K562 (cell line): ENCODE results near the gene MCM9. TPM values are rescaled to one million over a fixed set of nuclear protein-coding genes. Genes with fewer than 3 reads are reported as not detected.
A peak's percentile ranks its signal among the peaks of the same experiment; 100 is the strongest.

Experiments used
- BRD4 ChIP-seq: fragments of 200-600 bp; sonication (generic); IDR thresholded peaks from 2 replicates; pipeline ENCODE4 v1.6.1; 2017; ENCODE audit warnings: inconsistent platforms
- C11orf30 ChIP-seq: fragments of 450-650 bp; IDR thresholded peaks from 2 replicates; pipeline ENCODE4 v1.6.1; 2016; ENCODE audit warnings: low read depth, mild to moderate bottlenecking
- CSDE1 ChIP-seq, 2 experiments: fragments of 450-650 bp; IDR thresholded peaks; 2 replicates each; pipeline ENCODE4 v1.6.1; 2016; ENCODE audit warnings: mild to moderate bottlenecking in 1 of 2
- CUX1 ChIP-seq: fragments of 200-800 bp; sonication (Bioruptor generic); IDR thresholded peaks from 2 replicates; pipeline ENCODE4 v1.6.1; 2016; ENCODE audit warnings: missing genetic modification characterization, missing compliant biosample characterization
- GATA2 ChIP-seq: sonication (generic); formaldehyde crosslinking; IDR thresholded peaks from 2 replicates; pipeline ENCODE4 v1.4.0; 2020; ENCODE audit warnings: mild to moderate bottlenecking, missing genetic modification reagents
- HES1 ChIP-seq: fragments of 450-650 bp; IDR thresholded peaks from 2 replicates; pipeline ENCODE4 v1.6.1; 2016; ENCODE audit warnings: low read depth, mild to moderate bottlenecking, moderate library complexity
- HSF4 ChIP-seq: fragments of 250-450 bp; sonication (Bioruptor Pico); IDR thresholded peaks from 2 replicates; pipeline ENCODE4 v2.1.2; 2022; ENCODE audit warnings: mild to moderate bottlenecking, moderate library complexity, borderline replicate concordance
- IRF2 ChIP-seq: sonication (generic); formaldehyde crosslinking; IDR thresholded peaks from 2 replicates; pipeline ENCODE4 v1.8.1; 2022; ENCODE audit warnings: mild to moderate bottlenecking, missing genetic modification reagents
- MAFF ChIP-seq: IDR thresholded peaks from 2 replicates; pipeline ENCODE4 v1.6.1; 2012; ENCODE audit warnings: low read length, improper control_type of control experiment
- POLR2AphosphoS5 ChIP-seq: IDR thresholded peaks from 2 replicates; pipeline ENCODE4 v1.6.1; 2011; ENCODE audit warnings: mild to moderate bottlenecking, low read depth, low read length, moderate library complexity; ENCODE audit not compliant: control insufficient read depth, insufficient read depth
- RERE ChIP-seq: sonication (generic); formaldehyde crosslinking; IDR thresholded peaks from 2 replicates; pipeline ENCODE4 v1.8.0; 2023; ENCODE audit warnings: missing genetic modification reagents, mild to moderate bottlenecking, borderline replicate concordance
- SNRNP70 ChIP-seq: fragments of 200-400 bp; formaldehyde crosslinking; optimal IDR thresholded peaks from 2 replicates; pipeline ENCODE3; 2017; ENCODE audit warnings: low read depth, low read length
- USF2 ChIP-seq: sonication (generic); formaldehyde crosslinking; IDR thresholded peaks from 2 replicates; pipeline ENCODE4 v1.5.0; 2020; ENCODE audit warnings: missing genetic modification reagents
- YBX1 ChIP-seq: fragments of 450-650 bp; IDR thresholded peaks from 2 replicates; pipeline ENCODE4 v1.7.1; 2016; ENCODE audit warnings: mild to moderate bottlenecking
- ZNF408 ChIP-seq: fragments of 250-450 bp; sonication (Bioruptor Pico); IDR thresholded peaks from 2 replicates; pipeline ENCODE4 v1.4.0; 2020; ENCODE audit warnings: low read depth, mild to moderate bottlenecking, moderate library complexity
- ZNF431 ChIP-seq: sonication (generic); formaldehyde crosslinking; IDR thresholded peaks from 2 replicates; pipeline ENCODE4 v1.8.0; 2022; ENCODE audit warnings: mild to moderate bottlenecking, missing genetic modification reagents
- ZNF584 ChIP-seq: fragments of 200-800 bp; sonication (Bioruptor generic); IDR thresholded peaks from 2 replicates; pipeline ENCODE4 v1.6.1; 2016; ENCODE audit warnings: low read depth, mild to moderate bottlenecking, missing genetic modification characterization, missing compliant biosample characterization
- ZNF785 ChIP-seq: fragments of 250-450 bp; sonication (Bioruptor Pico); IDR thresholded peaks from 2 replicates; pipeline ENCODE4 v1.4.0; 2020; ENCODE audit warnings: mild to moderate bottlenecking
- polyA plus RNA-seq, 8 experiments: library from polyadenylated mRNA; depleted of rRNA in 4 of 8; stranded (reverse) in 5 of 8; unstranded in 3 of 8; fragments of >200 nt; fragmentation: Nextera tagmentation in 2 of 8; fragmentation: Illumina TruSeq in 1 of 8; extraction: Ambion mirVana in 2 of 8; extraction: Trizol in 1 of 8; gene quantifications; 2 replicates each; pipeline versions ENCODE4 v1.2.1 to v1.2.3, GENCODE V29; 2011 to 2014; ENCODE audit warnings: inconsistent platforms in 1 of 8, missing spikeins in 1 of 8
- total RNA-seq, 7 experiments: library from RNA; depleted of rRNA in 6 of 7; stranded (reverse); fragments of >200 nt in 6 of 7; fragmentation: Illumina TruSeq in 2 of 7; extraction: Trizol in 2 of 7; gene quantifications; 2 replicates each; pipeline versions ENCODE4 v1.2.1 to v1.2.3, GENCODE V29; 2011 to 2021; ENCODE audit warnings: low replicate concordance in 1 of 7

MCM9 gene
- total and polyA plus RNA-seq, 9 of the 15 experiments (the other 6 are each of a cell fraction or from before 2014, with no cell fraction given), result 4.8 to 16.7 (median 11.6) TPM

- TF ChIP-seq USF2 (CRISPR knock-in tag) (no peak), ZNF431 (CRISPR knock-in tag) (no peak), GATA2 (CRISPR knock-in tag) (no peak), MAFF (peak; percentile 41), CSDE1 (IDR thresholded peaks at IDR 0.05) (no peak), ZNF584 (no peak), RERE (CRISPR knock-in tag) (no peak), IRF2 (CRISPR knock-in tag) (no peak), HES1 (no peak), HSF4 (CRISPR knock-in tag) (no peak), ZNF408 (CRISPR knock-in tag) (no peak), YBX1 (no peak), SNRNP70 (no peak), C11orf30 (peak; percentile 52), CUX1 (no peak), POLR2AphosphoS5 (no peak), BRD4 (no peak), ZNF785 (CRISPR knock-in tag) (no peak)
These were observed 62.6 kb downstream of the MCM9 start (continued) for GRCh38 chr6:118872318-118872717.
